Measurements from ENCODE around the gene CAP1. TPM values are rescaled to one million over a fixed set of nuclear protein-coding genes. Genes with fewer than 3 reads are reported as not detected.

The CAP1 gene
- total RNA-seq, 1 experiment from 2014 or later = 229 TPM

- Histone ChIP-seq H3K9me2 (replicated peaks; ENCODE audit: insufficient read depth, low read length) (no peaks in the 10 kb centered on the region), H3K27ac (ENCODE audit: low read length) (peak overlapping the region; percentile 93), H3K79me2 (ENCODE audit: low read length) (peaks cover 31% of the 10 kb centered on the region), H3K4me1 (ENCODE audit: low read length) (peaks cover 36% of the 10 kb centered on the region), H4K20me1 (ENCODE audit: insufficient read depth, low read depth, low read length) (no peaks in the 10 kb centered on the region; the same call in 1 of the 2 replicates), H3K27me3 (ENCODE audit: low read length) (no peaks in the 10 kb centered on the region), H2AFZ (ENCODE audit: low read length) (no peak overlapping the region), H3K9me3 (ENCODE audit: low read length) (no peaks in the 10 kb centered on the region), H3K9ac (ENCODE audit: low read length) (peak overlapping the region; percentile 82), H3K4me2 (ENCODE audit: low read depth, low read length, poor library complexity, severe bottlenecking) (peak overlapping the region; percentile 82), H3K36me3 (ENCODE audit: insufficient read depth, low read length) (0 out of 2 replicates have a peak, but pooled peaks cover 5% of the 10 kb centered on the region), H3K4me3 (ENCODE audit: low read length) (peak overlapping the region; percentile 71; the same call in 1 of the 2 replicates)
- peak; percentile 49 for DNase-seq
Measured at GRCh38 chr1:40038697-40039096, 1.8 kb upstream of the CAP1 start.

DNA sequence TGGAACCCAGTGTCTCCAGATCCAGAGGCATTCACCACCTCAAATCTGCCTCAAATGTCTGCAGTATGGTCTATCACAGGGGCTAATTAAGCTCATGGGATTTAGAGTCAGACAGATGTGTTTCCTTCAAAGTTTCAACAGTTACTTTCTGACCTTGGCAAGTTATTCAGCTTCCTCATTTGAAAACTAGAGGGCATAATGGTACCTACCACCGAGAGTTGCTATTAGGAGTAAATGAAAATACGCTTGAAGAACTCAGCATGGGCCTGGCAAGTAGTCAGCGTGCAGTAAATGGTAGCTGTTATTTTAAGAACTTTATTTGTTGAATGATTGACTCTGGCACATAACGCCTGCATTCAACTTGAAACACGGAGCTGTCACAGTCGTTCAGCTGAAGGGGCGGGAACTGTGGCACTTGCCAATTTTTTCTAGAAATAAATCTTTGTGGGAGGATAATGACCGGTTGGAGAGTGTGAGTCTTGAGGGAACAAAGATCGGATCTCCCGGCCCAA lies 1.2 kb upstream of the CAP1 start:
- peak overlapping the region; percentile 82 for H3K9ac ChIP-seq (ENCODE audit: low read length)
- DNase-seq = peak; percentile 88
- 0 out of 2 replicates have a peak overlapping the region, but pooled peaks have one; percentile 4 for H2AFZ ChIP-seq (ENCODE audit: low read length)
- peaks cover 42% of the 10 kb centered on the region for H3K4me1 ChIP-seq (ENCODE audit: low read length)
- H3K27me3 ChIP-seq (ENCODE audit: low read length) = no peaks in the 10 kb centered on the region
- peak overlapping the region; percentile 93 for H3K27ac ChIP-seq (ENCODE audit: low read length)
- peak overlapping the region; percentile 82 for H3K4me2 ChIP-seq (ENCODE audit: low read depth, low read length, poor library complexity, severe bottlenecking)
- 0 out of 2 replicates have a peak, but pooled peaks cover 5% of the 10 kb centered on the region for H3K36me3 ChIP-seq (ENCODE audit: insufficient read depth, low read length)
- H4K20me1 ChIP-seq (ENCODE audit: insufficient read depth, low read depth, low read length) = no peaks in the 10 kb centered on the region; the same call in 1 of the 2 replicates
- no peaks in the 10 kb centered on the region for H3K9me2 ChIP-seq (replicated peaks; ENCODE audit: insufficient read depth, low read length)
- H3K79me2 ChIP-seq (ENCODE audit: low read length) = peaks cover 37% of the 10 kb centered on the region
- peak overlapping the region; percentile 71 for H3K4me3 ChIP-seq (ENCODE audit: low read length)
- H3K9me3 ChIP-seq (ENCODE audit: low read length) = no peaks in the 10 kb centered on the region

DNA sequence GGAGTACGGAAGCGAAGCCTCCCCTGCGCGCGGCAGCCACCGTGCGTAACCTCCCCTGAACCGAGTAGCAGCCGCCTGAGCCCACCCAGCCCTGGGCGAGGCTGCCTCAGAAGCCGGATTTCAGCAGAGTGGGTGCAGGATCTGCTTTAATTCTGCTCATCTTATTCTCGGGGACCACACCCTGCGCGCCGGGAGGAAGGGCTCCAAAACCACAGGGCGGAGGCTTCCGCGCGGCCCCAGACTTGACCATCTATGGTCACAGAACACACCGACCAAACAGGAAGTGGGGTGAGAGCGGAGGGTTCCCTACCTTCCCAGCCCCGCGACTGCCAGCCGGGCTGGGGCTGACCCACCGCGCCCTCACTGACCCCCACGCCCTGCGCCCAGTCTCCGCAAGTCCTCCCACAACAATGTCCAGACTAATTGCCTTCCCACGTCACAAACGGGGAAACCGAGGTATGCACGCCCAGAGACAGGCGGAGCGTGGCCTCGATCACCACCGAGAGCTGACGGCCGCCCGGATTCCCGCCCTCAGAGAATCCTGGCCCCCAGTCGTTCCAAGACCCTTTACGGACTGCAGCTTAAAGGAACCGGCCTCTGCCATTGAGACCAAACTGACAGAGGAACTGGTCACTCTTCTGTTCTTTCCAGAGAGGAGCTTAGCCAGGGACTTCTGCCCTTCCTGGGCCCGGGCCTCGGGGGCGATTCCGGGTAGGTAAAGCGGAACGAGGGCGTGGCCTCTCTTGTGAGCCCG lies 595 bp upstream of the CAP1 start:
- DNase-seq = peak; percentile 95
- Histone ChIP-seq H3K4me2 (ENCODE audit: low read depth, low read length, poor library complexity, severe bottlenecking) (peak overlapping the region; percentile 82), H3K9me2 (replicated peaks; ENCODE audit: insufficient read depth, low read length) (no peaks in the 10 kb centered on the region), H2AFZ (ENCODE audit: low read length) (peak overlapping the region; percentile 4; the same call in 1 of the 2 replicates), H4K20me1 (ENCODE audit: insufficient read depth, low read depth, low read length) (no peaks in the 10 kb centered on the region; the same call in 1 of the 2 replicates), H3K36me3 (ENCODE audit: insufficient read depth, low read length) (0 out of 2 replicates have a peak, but pooled peaks cover 5% of the 10 kb centered on the region), H3K4me1 (ENCODE audit: low read length) (peaks cover 47% of the 10 kb centered on the region), H3K4me3 (ENCODE audit: low read length) (peak overlapping the region; percentile 71), H3K79me2 (ENCODE audit: low read length) (peaks cover 43% of the 10 kb centered on the region), H3K27ac (ENCODE audit: low read length) (peak overlapping the region; percentile 93), H3K27me3 (ENCODE audit: low read length) (no peaks in the 10 kb centered on the region), H3K9ac (ENCODE audit: low read length) (peak overlapping the region; percentile 82), H3K9me3 (ENCODE audit: low read length) (no peaks in the 10 kb centered on the region)

GRCh38 chr1:40041466-40041838 lies 923 bp downstream of the CAP1 start:
- Histone ChIP-seq H4K20me1 (ENCODE audit: insufficient read depth, low read depth, low read length) (peaks cover 4% of the 10 kb centered on the region; the same call in 1 of the 2 replicates), H3K9ac (ENCODE audit: low read length) (peak overlapping the region; percentile 92), H3K79me2 (ENCODE audit: low read length) (peaks cover 58% of the 10 kb centered on the region), H3K36me3 (ENCODE audit: insufficient read depth, low read length) (0 out of 2 replicates have a peak, but pooled peaks cover 9% of the 10 kb centered on the region), H3K4me2 (ENCODE audit: low read depth, low read length, poor library complexity, severe bottlenecking) (peak overlapping the region; percentile 87), H3K4me1 (ENCODE audit: low read length) (peaks cover 50% of the 10 kb centered on the region), H3K9me2 (replicated peaks; ENCODE audit: insufficient read depth, low read length) (no peaks in the 10 kb centered on the region), H2AFZ (ENCODE audit: low read length) (no peak overlapping the region), H3K27me3 (ENCODE audit: low read length) (no peaks in the 10 kb centered on the region), H3K9me3 (ENCODE audit: low read length) (no peaks in the 10 kb centered on the region), H3K27ac (ENCODE audit: low read length) (peak overlapping the region; percentile 64), H3K4me3 (ENCODE audit: low read length) (peak overlapping the region; percentile 96)
- no peak for DNase-seq

DNA sequence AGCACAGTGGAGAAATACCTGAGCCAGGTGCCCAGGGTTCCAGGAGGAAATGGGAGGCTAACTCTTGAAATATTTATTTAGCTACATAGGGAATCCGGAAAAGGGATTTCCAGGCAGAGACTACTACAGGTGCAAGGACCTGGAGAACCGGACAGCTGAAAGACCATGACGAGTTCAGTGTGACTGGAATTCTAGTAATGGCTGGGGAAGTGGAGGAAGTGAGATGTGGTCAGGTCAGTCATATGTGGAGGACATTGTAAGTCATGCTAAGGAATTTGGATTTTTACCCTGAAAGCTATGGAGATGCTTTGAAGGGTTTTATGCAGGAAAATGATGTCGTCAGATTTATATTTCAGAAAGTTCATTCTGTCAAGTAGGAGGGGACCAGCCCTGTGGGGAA lies 1.8 kb downstream of the CAP1 start:
- Histone ChIP-seq H3K4me1 (ENCODE audit: low read length) (peaks cover 54% of the 10 kb centered on the region), H2AFZ (ENCODE audit: low read length) (no peak overlapping the region), H3K27ac (ENCODE audit: low read length) (no peak overlapping the region), H3K9ac (ENCODE audit: low read length) (peak overlapping the region; percentile 92), H3K4me3 (ENCODE audit: low read length) (peak overlapping the region; percentile 96; the same call in 1 of the 2 replicates), H3K27me3 (ENCODE audit: low read length) (no peaks in the 10 kb centered on the region), H4K20me1 (ENCODE audit: insufficient read depth, low read depth, low read length) (peaks cover 4% of the 10 kb centered on the region; the same call in 1 of the 2 replicates), H3K9me3 (ENCODE audit: low read length) (no peaks in the 10 kb centered on the region), H3K36me3 (ENCODE audit: insufficient read depth, low read length) (peaks cover 12% of the 10 kb centered on the region; the same call in 1 of the 2 replicates), H3K4me2 (ENCODE audit: low read depth, low read length, poor library complexity, severe bottlenecking) (peak overlapping the region; percentile 87), H3K79me2 (ENCODE audit: low read length) (peaks cover 67% of the 10 kb centered on the region), H3K9me2 (replicated peaks; ENCODE audit: insufficient read depth, low read length) (no peaks in the 10 kb centered on the region)
- no peak for DNase-seq

- Histone ChIP-seq H3K36me3 (ENCODE audit: insufficient read depth, low read length) (peaks cover 20% of the 10 kb centered on the region; the same call in 1 of the 2 replicates), H3K79me2 (ENCODE audit: low read length) (peaks cover 84% of the 10 kb centered on the region), H3K27me3 (ENCODE audit: low read length) (no peaks in the 10 kb centered on the region), H2AFZ (ENCODE audit: low read length) (no peak overlapping the region), H3K9me3 (ENCODE audit: low read length) (no peaks in the 10 kb centered on the region), H3K9ac (ENCODE audit: low read length) (0 out of 2 replicates have a peak overlapping the region, but pooled peaks have one; percentile 13), H3K4me2 (ENCODE audit: low read depth, low read length, poor library complexity, severe bottlenecking) (peak overlapping the region; percentile 87), H3K4me3 (ENCODE audit: low read length) (peak overlapping the region; percentile 41), H3K27ac (ENCODE audit: low read length) (peak overlapping the region; percentile 79), H4K20me1 (ENCODE audit: insufficient read depth, low read depth, low read length) (peaks cover 4% of the 10 kb centered on the region; the same call in 1 of the 2 replicates), H3K9me2 (replicated peaks; ENCODE audit: insufficient read depth, low read length) (no peaks in the 10 kb centered on the region), H3K4me1 (ENCODE audit: low read length) (peaks cover 57% of the 10 kb centered on the region)
- peak; percentile 79 for DNase-seq
Measured at GRCh38 chr1:40044110-40044509, 3.6 kb downstream of the CAP1 start.

DNA sequence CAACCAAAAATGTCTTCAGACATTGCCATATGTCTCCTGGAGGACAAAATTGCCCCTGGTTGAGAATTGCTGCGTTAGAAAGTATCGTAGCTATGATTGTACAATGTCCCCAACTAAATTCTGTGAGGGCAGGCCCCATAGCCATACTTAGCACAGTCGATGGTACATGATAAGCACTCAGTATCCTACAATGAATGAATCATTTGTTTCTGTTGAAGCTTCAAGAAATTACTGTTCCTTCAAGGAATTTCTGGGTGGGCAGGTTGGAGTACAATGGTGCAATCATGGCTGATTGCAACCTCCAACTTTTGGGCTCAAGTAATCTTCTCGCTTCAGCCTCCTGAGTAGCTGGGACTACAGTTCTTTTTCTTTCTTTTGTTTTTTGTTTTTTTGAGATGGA lies 4.7 kb downstream of the CAP1 start:
- H3K27ac ChIP-seq (ENCODE audit: low read length) = no peak overlapping the region
- no peaks in the 10 kb centered on the region for H3K9me3 ChIP-seq (ENCODE audit: low read length)
- peaks cover 95% of the 10 kb centered on the region for H3K79me2 ChIP-seq (ENCODE audit: low read length)
- H3K4me3 ChIP-seq (ENCODE audit: low read length) = no peak overlapping the region
- H3K9me2 ChIP-seq (replicated peaks; ENCODE audit: insufficient read depth, low read length) = no peaks in the 10 kb centered on the region
- no peak overlapping the region for H3K9ac ChIP-seq (ENCODE audit: low read length)
- peaks cover 4% of the 10 kb centered on the region; the same call in 1 of the 2 replicates for H4K20me1 ChIP-seq (ENCODE audit: insufficient read depth, low read depth, low read length)
- no peak for DNase-seq
- H3K4me2 ChIP-seq (ENCODE audit: low read depth, low read length, poor library complexity, severe bottlenecking) = no peak overlapping the region
- peaks cover 62% of the 10 kb centered on the region for H3K4me1 ChIP-seq (ENCODE audit: low read length)
- H3K27me3 ChIP-seq (ENCODE audit: low read length) = no peaks in the 10 kb centered on the region
- H3K36me3 ChIP-seq (ENCODE audit: insufficient read depth, low read length) = peaks cover 29% of the 10 kb centered on the region; the same call in 1 of the 2 replicates
- no peak overlapping the region for H2AFZ ChIP-seq (ENCODE audit: low read length)

GRCh38 chr1:40045766-40046165 lies 5.2 kb downstream of the CAP1 start:
- Histone ChIP-seq H2AFZ (ENCODE audit: low read length) (no peak overlapping the region), H4K20me1 (ENCODE audit: insufficient read depth, low read depth, low read length) (peaks cover 4% of the 10 kb centered on the region; the same call in 1 of the 2 replicates), H3K9me3 (ENCODE audit: low read length) (no peaks in the 10 kb centered on the region), H3K4me2 (ENCODE audit: low read depth, low read length, poor library complexity, severe bottlenecking) (no peak overlapping the region), H3K4me1 (ENCODE audit: low read length) (peaks cover 62% of the 10 kb centered on the region), H3K27ac (ENCODE audit: low read length) (no peak overlapping the region), H3K27me3 (ENCODE audit: low read length) (no peaks in the 10 kb centered on the region), H3K4me3 (ENCODE audit: low read length) (no peak overlapping the region), H3K9me2 (replicated peaks; ENCODE audit: insufficient read depth, low read length) (no peaks in the 10 kb centered on the region), H3K36me3 (ENCODE audit: insufficient read depth, low read length) (peaks cover 29% of the 10 kb centered on the region; the same call in 1 of the 2 replicates), H3K79me2 (ENCODE audit: low read length) (peaks cover 98% of the 10 kb centered on the region), H3K9ac (ENCODE audit: low read length) (no peak overlapping the region)
- no peak for DNase-seq

Data from Karpas-422 (cell line).